ENCODE measurements around the gene SIX1. TPM values are rescaled to one million over a fixed set of nuclear protein-coding genes. Genes with fewer than 3 reads are reported as not detected.

The SIX1 gene
- total and polyA plus RNA-seq, 2 of the 13 experiments (the other 11 are each of a cell fraction or from before 2014, with no cell fraction given): 1.7 to 6.5 TPM

GRCh38 chr14:60648249-60648933, 886 bp downstream of the SIX1 start (continued):
- no peak for TF ChIP-seq IRF2 (CRISPR knock-in tag; IDR thresholded peaks at IDR 0.05)
- TF ChIP-seq, protein P1, sequence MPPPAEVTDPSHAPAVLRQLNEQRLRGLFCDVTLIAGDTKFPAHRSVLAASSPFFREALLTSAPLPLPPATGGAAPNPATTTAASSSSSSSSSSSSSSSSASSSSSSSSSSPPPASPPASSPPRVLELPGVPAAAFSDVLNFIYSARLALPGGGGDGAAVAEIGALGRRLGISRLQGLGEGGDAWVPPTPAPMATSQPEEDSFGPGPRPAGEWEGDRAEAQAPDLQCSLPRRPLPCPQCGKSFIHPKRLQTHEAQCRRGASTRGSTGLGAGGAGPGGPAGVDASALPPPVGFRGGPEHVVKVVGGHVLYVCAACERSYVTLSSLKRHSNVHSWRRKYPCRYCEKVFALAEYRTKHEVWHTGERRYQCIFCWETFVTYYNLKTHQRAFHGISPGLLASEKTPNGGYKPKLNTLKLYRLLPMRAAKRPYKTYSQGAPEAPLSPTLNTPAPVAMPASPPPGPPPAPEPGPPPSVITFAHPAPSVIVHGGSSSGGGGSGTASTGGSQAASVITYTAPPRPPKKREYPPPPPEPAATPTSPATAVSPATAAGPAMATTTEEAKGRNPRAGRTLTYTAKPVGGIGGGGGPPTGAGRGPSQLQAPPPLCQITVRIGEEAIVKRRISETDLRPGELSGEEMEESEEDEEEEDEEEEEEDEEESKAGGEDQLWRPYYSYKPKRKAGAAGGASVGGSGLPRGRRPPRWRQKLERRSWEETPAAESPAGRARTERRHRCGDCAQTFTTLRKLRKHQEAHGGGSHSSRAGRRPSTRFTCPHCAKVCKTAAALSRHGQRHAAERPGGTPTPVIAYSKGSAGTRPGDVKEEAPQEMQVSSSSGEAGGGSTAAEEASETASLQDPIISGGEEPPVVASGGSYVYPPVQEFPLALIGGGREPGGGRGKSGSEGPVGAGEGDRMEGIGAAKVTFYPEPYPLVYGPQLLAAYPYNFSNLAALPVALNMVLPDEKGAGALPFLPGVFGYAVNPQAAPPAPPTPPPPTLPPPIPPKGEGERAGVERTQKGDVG (CRISPR knock-in tag; IDR thresholded peaks at IDR 0.05; ENCODE audit: borderline replicate concordance): no peak
- TF ChIP-seq GABPA (IDR thresholded peaks at IDR 0.05; ENCODE audit: low read depth, low read length): no peak
- TF ChIP-seq GABPA (CRISPR knock-in tag; IDR thresholded peaks at IDR 0.05; ENCODE audit: low read depth): no peak
- no peak for TF ChIP-seq TFAP4 (IDR thresholded peaks at IDR 0.05; ENCODE audit: borderline replicate concordance, low read depth)
- TF ChIP-seq HNRNPL (IDR thresholded peaks at IDR 0.05; ENCODE audit: low read depth, low read length): no peak
- no peak for TF ChIP-seq ZNF224 (CRISPR knock-in tag; IDR thresholded peaks at IDR 0.05)
- no peak for TF ChIP-seq ZNF496 (CRISPR knock-in tag; IDR thresholded peaks at IDR 0.05; ENCODE audit: insufficient replicate concordance)
- TF ChIP-seq ZBTB42 (CRISPR knock-in tag; IDR thresholded peaks at IDR 0.05): no peak
- no peak for TF ChIP-seq USF2 (IDR thresholded peaks at IDR 0.05; ENCODE audit: low read depth, low read length)
- no peak for TF ChIP-seq USF2 (CRISPR knock-in tag; IDR thresholded peaks at IDR 0.05; ENCODE audit: borderline replicate concordance)
- TF ChIP-seq, protein P2, sequence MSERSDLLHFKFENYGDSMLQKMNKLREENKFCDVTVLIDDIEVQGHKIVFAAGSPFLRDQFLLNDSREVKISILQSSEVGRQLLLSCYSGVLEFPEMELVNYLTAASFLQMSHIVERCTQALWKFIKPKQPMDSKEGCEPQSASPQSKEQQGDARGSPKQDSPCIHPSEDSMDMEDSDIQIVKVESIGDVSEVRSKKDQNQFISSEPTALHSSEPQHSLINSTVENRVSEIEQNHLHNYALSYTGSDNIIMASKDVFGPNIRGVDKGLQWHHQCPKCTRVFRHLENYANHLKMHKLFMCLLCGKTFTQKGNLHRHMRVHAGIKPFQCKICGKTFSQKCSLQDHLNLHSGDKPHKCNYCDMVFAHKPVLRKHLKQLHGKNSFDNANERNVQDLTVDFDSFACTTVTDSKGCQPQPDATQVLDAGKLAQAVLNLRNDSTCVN (CRISPR knock-in tag; IDR thresholded peaks at IDR 0.05; ENCODE audit: borderline replicate concordance): no peak
- TF ChIP-seq HMGA1 (CRISPR knock-in tag; conservative IDR thresholded peaks at IDR 0.05): no peak
- peak; percentile 46 for TF ChIP-seq KDM2A (CRISPR knock-in tag; IDR thresholded peaks at IDR 0.05; ENCODE audit: borderline replicate concordance, low read depth)
- no peak for TF ChIP-seq REL (CRISPR knock-in tag; conservative IDR thresholded peaks at IDR 0.05)
- TF ChIP-seq KMT2A (CRISPR knock-in tag; IDR thresholded peaks at IDR 0.05): peak; percentile 69
- no peak for TF ChIP-seq ZNF83 (CRISPR knock-in tag; IDR thresholded peaks at IDR 0.05; ENCODE audit: borderline replicate concordance)
- TF ChIP-seq, protein P3, sequence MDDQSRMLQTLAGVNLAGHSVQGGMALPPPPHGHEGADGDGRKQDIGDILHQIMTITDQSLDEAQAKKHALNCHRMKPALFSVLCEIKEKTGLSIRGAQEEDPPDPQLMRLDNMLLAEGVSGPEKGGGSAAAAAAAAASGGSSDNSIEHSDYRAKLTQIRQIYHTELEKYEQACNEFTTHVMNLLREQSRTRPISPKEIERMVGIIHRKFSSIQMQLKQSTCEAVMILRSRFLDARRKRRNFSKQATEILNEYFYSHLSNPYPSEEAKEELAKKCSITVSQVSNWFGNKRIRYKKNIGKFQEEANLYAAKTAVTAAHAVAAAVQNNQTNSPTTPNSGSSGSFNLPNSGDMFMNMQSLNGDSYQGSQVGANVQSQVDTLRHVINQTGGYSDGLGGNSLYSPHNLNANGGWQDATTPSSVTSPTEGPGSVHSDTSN (CRISPR knock-in tag; IDR thresholded peaks at IDR 0.05; ENCODE audit: borderline replicate concordance): no peak
- TF ChIP-seq BRCA1 (CRISPR knock-in tag; IDR thresholded peaks at IDR 0.05): no peak
- TF ChIP-seq ZNF354B (CRISPR knock-in tag; IDR thresholded peaks at IDR 0.05): no peak
- no peak for TF ChIP-seq ZNF530 (CRISPR knock-in tag; IDR thresholded peaks at IDR 0.05; ENCODE audit: low read depth)
- TF ChIP-seq ZFP36L1 (CRISPR knock-in tag; IDR thresholded peaks at IDR 0.05): no peak
